ENCODE data around the gene CRYBA4.

DNA sequence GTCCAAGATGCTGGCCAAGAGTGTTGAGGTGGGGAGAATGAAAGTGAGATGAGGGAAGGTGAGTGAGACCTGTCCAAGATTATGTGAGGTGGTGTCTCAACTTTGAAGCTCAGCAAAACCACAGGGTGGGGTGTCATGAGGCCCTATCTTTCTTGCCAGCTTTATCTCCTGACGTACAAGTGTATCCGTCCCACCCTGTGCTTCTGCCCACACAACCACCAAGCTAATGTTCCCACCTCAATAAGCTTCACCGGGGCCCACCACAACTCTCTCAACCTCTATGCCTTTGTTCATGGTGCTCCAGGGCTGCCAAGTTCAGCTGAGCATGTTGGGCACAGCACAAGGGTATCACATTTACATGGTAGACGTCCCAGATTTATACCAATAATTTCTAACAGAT is 24.7 kb upstream of the CRYBA4 start:
- TF ChIP-seq POLR2A (IDR thresholded peaks at IDR 0.05) = no peak
- no peak for TF ChIP-seq CTCF (IDR thresholded peaks at IDR 0.05)

Measured in Peyer's patch (tissue), 4 donors.